Thyroid gland (tissue), 4 donors: ENCODE data around the gene SETD1B. TPM values are rescaled to one million over a fixed set of nuclear protein-coding genes. Genes with fewer than 3 reads are reported as not detected.

Source experiments
- DNase-seq, 2 donors: peaks; one replicate each; pipeline ENCODE4 v3.0.0-alpha.2; 2019
- H3K27ac ChIP-seq, 3 donors: fragments of 200-600 bp; sonication (generic); 1 replicate in 2 of 3; 2 replicates in 1 of 3; pipeline ENCODE4 v1.5.1; 2016 to 2019; ENCODE audit warnings: mild to moderate bottlenecking in 1 of 3, moderate library complexity in 1 of 3
- H3K27me3 ChIP-seq: fragments of 200-600 bp; sonication (generic); one replicate; pipeline ENCODE4 v1.5.1; 2019
- H3K36me3 ChIP-seq, 2 donors: fragments of 200-600 bp; sonication (generic); one replicate each; pipeline ENCODE4 v1.5.1; 2016 to 2019
- H3K4me1 ChIP-seq, 2 donors: fragments of 200-600 bp; sonication (generic); one replicate each; pipeline ENCODE4 v1.5.1; 2017 to 2019
- H3K4me3 ChIP-seq, 3 donors: fragments of 200-600 bp; sonication (generic); replicated peaks in 1 of 3; 1 replicate in 2 of 3; 2 replicates in 1 of 3; pipeline ENCODE4 v1.5.1; 2016; ENCODE audit warnings: mild to moderate bottlenecking in 1 of 3
- H3K9me3 ChIP-seq: fragments of 200-600 bp; sonication (generic); one replicate; pipeline ENCODE4 v1.5.1; 2017
- CTCF ChIP-seq, 6 experiments: fragments of 200-600 bp in 3 of 6; fragments of 450-650 bp in 3 of 6; sonication (generic) in 3 of 6; IDR thresholded peaks; one replicate each; pipeline ENCODE4 v1.5.1; 2016 to 2019; ENCODE audit warnings: antibody characterized with exemption in 6 of 6, mild to moderate bottlenecking in 2 of 6, inconsistent platforms in 1 of 6, moderate library complexity in 1 of 6
- POLR2A ChIP-seq, 2 donors: fragments of 450-650 bp; IDR thresholded peaks; one replicate each; pipeline ENCODE4 v1.6.1; 2017; ENCODE audit warnings: antibody characterized with exemption in 2 of 2, mild to moderate bottlenecking in 2 of 2, moderate library complexity in 1 of 2
- WGBS, 2 donors: methylation state at CpG; one replicate each; pipeline ENCODE4 v1.1.5; 2017; 5-methylcytosine and 5-hydroxymethylcytosine counted together
- intact Hi-C: fragments of 100-400 bp; cut with DNase I; formaldehyde crosslinking; loops from one replicate; pipeline ENCODE4 v1.15.1; 2023
- total RNA-seq, 4 donors: library from RNA; depleted of rRNA; stranded (reverse); fragments of >200 nt; gene quantifications; one replicate each; pipeline ENCODE4 v1.2.3, GENCODE V29; 2016

SETD1B gene
- total RNA-seq, 4 donors from 2014 or later = 7.3 to 16.5 (median 11.7) TPM

GRCh38 chr12:121819212-121819949, 15.6 kb downstream of the SETD1B start:
- Histone ChIP-seq H3K4me3 (no peak overlapping the region), H3K27ac (no peak overlapping the region), H3K36me3 (peaks cover 60 to 83% of the 10 kb centered on the region in 2 donors), H3K27me3 (no peaks in the 10 kb centered on the region), H3K4me1 (no peaks in the 10 kb centered on the region), H3K9me3 (no peaks in the 10 kb centered on the region)
- TF ChIP-seq POLR2A (IDR thresholded peaks at IDR 0.05) (no peak), CTCF (IDR thresholded peaks at IDR 0.05) (no peak)
- 91 to 93% methylated on average over 22 of the region's 22 CpGs for WGBS, 2 donors
- DNase-seq = no peak
- intact Hi-C loops = no loop called here

GRCh38 chr12:121820056-121820455, 16.2 kb downstream of the SETD1B start:
- peaks cover 60 to 76% of the 10 kb centered on the region in 2 donors for H3K36me3 ChIP-seq

GRCh38 chr12:121822393-121823100, 18.7 kb downstream of the SETD1B start:
- intact Hi-C loops = no loop called here
- H3K27me3 ChIP-seq = no peaks in the 10 kb centered on the region
- H3K27ac ChIP-seq = no peak overlapping the region
- DNase-seq = no peak
- TF ChIP-seq POLR2A (IDR thresholded peaks at IDR 0.05) = no peak
- no peak for TF ChIP-seq CTCF (IDR thresholded peaks at IDR 0.05)
- no peaks in the 10 kb centered on the region for H3K9me3 ChIP-seq
- no peaks in the 10 kb centered on the region for H3K4me1 ChIP-seq
- peaks cover 57 to 64% of the 10 kb centered on the region in 2 donors for H3K36me3 ChIP-seq
- no peak overlapping the region for H3K4me3 ChIP-seq
- 93 to 95% methylated on average over 26 to 39 of the region's 39 CpGs for WGBS, 2 donors

More at GRCh38 chr12:121820056-121820455, 16.2 kb downstream of the SETD1B start:
- Histone ChIP-seq H3K27ac (no peak overlapping the region), H3K9me3 (no peaks in the 10 kb centered on the region), H3K4me3 (no peak overlapping the region), H3K27me3 (no peaks in the 10 kb centered on the region), H3K4me1 (no peaks in the 10 kb centered on the region)
- intact Hi-C loops = no loop called here
- WGBS, 2 donors = 80 to 93% methylated on average over 7 of the region's 7 CpGs
- no peak for TF ChIP-seq CTCF (IDR thresholded peaks at IDR 0.05)
- no peak for TF ChIP-seq POLR2A (IDR thresholded peaks at IDR 0.05)
- DNase-seq = no peak

- TF ChIP-seq POLR2A (IDR thresholded peaks at IDR 0.05) (no peak), CTCF (IDR thresholded peaks at IDR 0.05) (no peak)
- H3K36me3 ChIP-seq = peaks cover 57 to 64% of the 10 kb centered on the region in 2 donors
- no peaks in the 10 kb centered on the region for H3K9me3 ChIP-seq
- H3K27ac ChIP-seq = no peak overlapping the region
- intact Hi-C loops = no loop called here
- no peak overlapping the region for H3K4me3 ChIP-seq
- 92 to 93% methylated on average over 18 to 23 of the region's 36 CpGs for WGBS, 2 donors
- no peaks in the 10 kb centered on the region for H3K27me3 ChIP-seq
- no peaks in the 10 kb centered on the region for H3K4me1 ChIP-seq
- no peak for DNase-seq
Measured at GRCh38 chr12:121823101-121823726, 19.4 kb downstream of the SETD1B start.
